OCI-LY1 (cell line): Measurements from ENCODE around the gene GPR39.

Experiments
- H2AFZ ChIP-seq: fragments of 200-600 bp; sonication (generic), shearing (Covaris generic); 2 replicates; pipeline ENCODE4 v1.6.0; 2014; ENCODE audit warnings: antibody characterized with exemption, mild to moderate bottlenecking, low read length
- H3F3A ChIP-seq: fragments of 200-600 bp; sonication (generic), shearing (Covaris generic); 2 replicates; pipeline ENCODE4 v1.6.0; 2014; ENCODE audit warnings: mild to moderate bottlenecking, antibody characterized with exemption, low read length, moderate library complexity; ENCODE audit not compliant: insufficient read depth
- H3K27ac ChIP-seq: fragments of 200-600 bp; sonication (generic); 2 replicates; pipeline ENCODE4 v1.5.1; 2014; ENCODE audit warnings: low read length, mixed run types, mild to moderate bottlenecking, low read depth; ENCODE audit not compliant: poor library complexity, severe bottlenecking
- H3K27me3 ChIP-seq: fragments of 200-600 bp; sonication (generic); 2 replicates; pipeline ENCODE4 v1.6.0; 2014; ENCODE audit warnings: antibody characterized with exemption, mild to moderate bottlenecking, low read length, moderate library complexity; ENCODE audit not compliant: insufficient read depth
- H3K36me3 ChIP-seq: fragments of 200-600 bp; sonication (generic); 2 replicates; pipeline ENCODE4 v1.6.1; 2014; ENCODE audit warnings: mild to moderate bottlenecking, antibody characterized with exemption, low read length, moderate library complexity, mixed read lengths; ENCODE audit not compliant: insufficient read depth
- H3K4me1 ChIP-seq: fragments of 200-600 bp; sonication (generic); 2 replicates; pipeline ENCODE4 v1.5.1; 2014; ENCODE audit warnings: mild to moderate bottlenecking, low read length, moderate library complexity; ENCODE audit not compliant: insufficient read depth, severe bottlenecking
- H3K4me2 ChIP-seq: fragments of 200-600 bp; sonication (generic), shearing (Covaris generic); 2 replicates; pipeline ENCODE4 v1.6.1; 2014; ENCODE audit warnings: low read length
- H3K4me3 ChIP-seq: fragments of 200-600 bp; sonication (generic); 2 replicates; pipeline ENCODE4 v1.5.1; 2014; ENCODE audit warnings: low read length, low read depth, mild to moderate bottlenecking, mixed read lengths; ENCODE audit not compliant: poor library complexity, severe bottlenecking
- H3K79me2 ChIP-seq: fragments of 200-600 bp; shearing (Covaris generic); 2 replicates; pipeline ENCODE4 v1.6.1; 2016; ENCODE audit warnings: mixed run types, low read length, mixed read lengths; ENCODE audit not compliant: insufficient read depth
- H3K9ac ChIP-seq: fragments of 200-600 bp; sonication (generic), shearing (Covaris generic); 2 replicates; pipeline ENCODE4 v1.6.1; 2014; ENCODE audit warnings: mild to moderate bottlenecking, low read length, mixed read lengths
- H3K9me2 ChIP-seq: fragments of 200-600 bp; sonication (generic), shearing (Covaris generic); 2 replicates; pipeline ENCODE4 v1.6.1; 2014; ENCODE audit warnings: low read depth, mild to moderate bottlenecking, low read length, mixed read lengths
- H3K9me3 ChIP-seq: fragments of 200-600 bp; shearing (Covaris generic); 2 replicates; pipeline ENCODE4 v1.6.1; 2014; ENCODE audit warnings: low read length, mixed read lengths
- H4K20me1 ChIP-seq: fragments of 200-600 bp; sonication (generic), shearing (Covaris generic); 2 replicates; pipeline ENCODE4 v1.6.0; 2016; ENCODE audit warnings: mild to moderate bottlenecking, low read length; ENCODE audit not compliant: insufficient read depth
- EZH2 ChIP-seq: fragments of 200-600 bp; sonication (generic), shearing (Covaris generic); IDR thresholded peaks from 2 replicates; pipeline ENCODE4 v1.8.0; 2017; ENCODE audit warnings: borderline replicate concordance, mixed run types, mild to moderate bottlenecking, antibody characterized with exemption, low read length, moderate library complexity, mixed read lengths
- TF ChIP-seq, protein P1 (sequence below): fragments of 200-600 bp; sonication (generic), shearing (Covaris generic); IDR thresholded peaks from 2 replicates; pipeline ENCODE4 v1.5.1; 2017; ENCODE audit warnings: mild to moderate bottlenecking, antibody characterized with exemption, low read length, moderate library complexity, mixed read lengths

Gene GPR39

DNA sequence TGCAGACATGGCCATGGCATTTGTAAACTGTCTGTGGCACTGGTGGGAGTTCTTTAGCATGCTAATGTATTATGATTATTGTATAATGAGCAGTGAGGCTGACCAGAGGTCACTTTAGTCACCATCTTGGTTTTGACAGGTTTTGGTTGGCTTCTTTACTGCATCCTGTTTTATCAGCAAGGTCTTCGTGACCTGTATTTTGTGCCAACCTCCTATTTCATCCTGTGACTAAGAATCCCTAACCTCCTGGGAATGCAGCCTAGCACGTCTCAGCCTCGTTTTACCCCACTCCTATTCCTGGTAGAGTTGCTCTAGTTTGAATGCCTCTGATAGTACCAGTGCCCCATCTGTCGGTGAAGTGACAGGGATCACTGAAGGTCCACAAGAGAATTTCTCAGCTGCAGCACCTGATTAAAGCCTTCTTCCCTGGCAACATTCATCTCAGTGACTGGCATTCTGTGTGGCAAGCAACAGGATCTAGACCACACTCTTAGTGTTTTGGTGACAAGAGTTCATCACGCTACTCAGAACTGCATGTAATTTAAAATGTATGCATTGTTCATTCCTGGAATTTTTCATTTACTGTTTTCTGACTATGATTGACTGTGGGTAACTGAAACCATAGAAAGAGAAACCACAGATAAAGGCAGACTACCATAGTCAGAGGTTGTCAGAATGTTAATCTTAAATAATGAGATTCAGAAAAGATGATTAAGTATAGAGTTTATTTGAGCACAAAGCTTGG is 43.0 kb upstream of the GPR39 start:
- no peaks in the 10 kb centered on the region for H3K79me2 ChIP-seq
- no peaks in the 10 kb centered on the region for H3K36me3 ChIP-seq
- no peak overlapping the region for H3K4me2 ChIP-seq
- H3F3A ChIP-seq, result no peaks in the 10 kb centered on the region
- no peaks in the 10 kb centered on the region for H3K4me1 ChIP-seq
- no peak overlapping the region for H3K4me3 ChIP-seq
- H3K9me2 ChIP-seq, result no peaks in the 10 kb centered on the region
- TF ChIP-seq EZH2, result no peak
- TF ChIP-seq, protein P1, sequence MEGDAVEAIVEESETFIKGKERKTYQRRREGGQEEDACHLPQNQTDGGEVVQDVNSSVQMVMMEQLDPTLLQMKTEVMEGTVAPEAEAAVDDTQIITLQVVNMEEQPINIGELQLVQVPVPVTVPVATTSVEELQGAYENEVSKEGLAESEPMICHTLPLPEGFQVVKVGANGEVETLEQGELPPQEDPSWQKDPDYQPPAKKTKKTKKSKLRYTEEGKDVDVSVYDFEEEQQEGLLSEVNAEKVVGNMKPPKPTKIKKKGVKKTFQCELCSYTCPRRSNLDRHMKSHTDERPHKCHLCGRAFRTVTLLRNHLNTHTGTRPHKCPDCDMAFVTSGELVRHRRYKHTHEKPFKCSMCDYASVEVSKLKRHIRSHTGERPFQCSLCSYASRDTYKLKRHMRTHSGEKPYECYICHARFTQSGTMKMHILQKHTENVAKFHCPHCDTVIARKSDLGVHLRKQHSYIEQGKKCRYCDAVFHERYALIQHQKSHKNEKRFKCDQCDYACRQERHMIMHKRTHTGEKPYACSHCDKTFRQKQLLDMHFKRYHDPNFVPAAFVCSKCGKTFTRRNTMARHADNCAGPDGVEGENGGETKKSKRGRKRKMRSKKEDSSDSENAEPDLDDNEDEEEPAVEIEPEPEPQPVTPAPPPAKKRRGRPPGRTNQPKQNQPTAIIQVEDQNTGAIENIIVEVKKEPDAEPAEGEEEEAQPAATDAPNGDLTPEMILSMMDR, result no peak
- no peaks in the 10 kb centered on the region for H4K20me1 ChIP-seq
- H2AFZ ChIP-seq, result no peak overlapping the region
- H3K27ac ChIP-seq, result no peak overlapping the region
- no peaks in the 10 kb centered on the region for H3K9me3 ChIP-seq
- no peaks in the 10 kb centered on the region; the same call in 1 of the 2 replicates for H3K27me3 ChIP-seq
- no peak overlapping the region for H3K9ac ChIP-seq

DNA sequence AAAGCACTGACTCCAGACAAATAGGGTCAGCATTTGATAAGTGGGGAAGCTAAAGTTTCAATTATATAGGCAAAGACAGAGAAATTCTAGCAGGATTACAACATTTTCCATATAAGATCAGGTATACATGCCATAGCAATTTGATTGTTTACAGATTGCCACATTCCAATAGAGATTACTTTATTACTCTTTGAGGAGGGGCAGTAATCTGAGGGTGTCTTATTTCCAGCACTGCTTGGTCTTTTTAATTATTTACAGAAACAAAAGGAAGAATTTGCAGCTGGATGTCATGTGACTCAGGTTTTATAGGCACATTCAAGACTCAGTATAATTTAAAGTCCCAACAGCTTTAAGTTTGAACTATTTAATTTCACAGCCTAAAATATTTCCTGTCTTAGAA is 42.5 kb upstream of the GPR39 start:
- H3K9me2 ChIP-seq, result no peaks in the 10 kb centered on the region
- no peak overlapping the region for H3K27ac ChIP-seq
- H3K4me2 ChIP-seq, result no peak overlapping the region
- no peaks in the 10 kb centered on the region for H3K79me2 ChIP-seq
- H3K4me1 ChIP-seq, result no peaks in the 10 kb centered on the region
- H3K36me3 ChIP-seq, result no peaks in the 10 kb centered on the region
- H3K27me3 ChIP-seq, result no peaks in the 10 kb centered on the region; the same call in 1 of the 2 replicates
- H4K20me1 ChIP-seq, result no peaks in the 10 kb centered on the region
- no peaks in the 10 kb centered on the region for H3K9me3 ChIP-seq
- TF ChIP-seq, protein P1, result no peak
- no peak for TF ChIP-seq EZH2
- no peaks in the 10 kb centered on the region for H3F3A ChIP-seq
- no peak overlapping the region for H3K4me3 ChIP-seq
- H2AFZ ChIP-seq, result no peak overlapping the region
- no peak overlapping the region for H3K9ac ChIP-seq

DNA sequence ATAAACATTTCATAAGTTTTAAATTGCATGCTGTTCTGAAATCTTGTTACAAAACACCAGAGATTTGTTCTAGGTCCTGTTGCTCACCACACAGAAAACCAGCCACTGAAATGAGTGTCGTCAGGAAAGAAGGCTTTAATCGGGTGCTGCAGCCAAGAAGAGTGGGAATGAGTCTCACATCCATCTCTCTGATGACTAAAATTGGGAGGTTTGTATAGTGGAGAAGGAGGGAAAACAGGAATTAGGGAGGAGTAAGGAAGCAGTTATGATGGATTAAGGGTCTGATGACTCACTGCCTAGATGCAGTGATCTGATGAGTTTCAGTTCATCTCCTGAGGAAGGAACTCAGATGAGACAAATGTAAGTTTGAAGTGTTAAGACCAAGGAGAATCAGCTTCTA is 42.1 kb upstream of the GPR39 start:
- no peak overlapping the region for H2AFZ ChIP-seq
- no peaks in the 10 kb centered on the region for H3K9me3 ChIP-seq
- TF ChIP-seq, protein P1, result no peak
- TF ChIP-seq EZH2, result no peak
- H3K36me3 ChIP-seq, result no peaks in the 10 kb centered on the region
- no peaks in the 10 kb centered on the region for H3K4me1 ChIP-seq
- no peaks in the 10 kb centered on the region for H4K20me1 ChIP-seq
- no peaks in the 10 kb centered on the region for H3F3A ChIP-seq
- H3K27me3 ChIP-seq, result no peaks in the 10 kb centered on the region
- H3K79me2 ChIP-seq, result no peaks in the 10 kb centered on the region
- no peak overlapping the region for H3K9ac ChIP-seq
- no peak overlapping the region for H3K4me3 ChIP-seq
- H3K4me2 ChIP-seq, result no peak overlapping the region
- no peaks in the 10 kb centered on the region for H3K9me2 ChIP-seq
- H3K27ac ChIP-seq, result no peak overlapping the region
